Measurements from ENCODE around the gene PHF3. TPM values are rescaled to one million over a fixed set of nuclear protein-coding genes. Genes with fewer than 3 reads are reported as not detected.

PHF3 gene
- total RNA-seq, 1 experiment from 2014 or later = 66.6 TPM

- Histone ChIP-seq H4K91ac (ENCODE audit: insufficient read length, low read depth, low read length) (no peak overlapping the region), H3K4me1 (ENCODE audit: insufficient read depth, low read length) (0 out of 2 replicates have a peak, but pooled peaks cover 2% of the 10 kb centered on the region), H2AFZ (ENCODE audit: low read length) (no peak overlapping the region), H4K20me1 (ENCODE audit: control insufficient read depth, insufficient read depth, insufficient read length) (no peaks in the 10 kb centered on the region), H2BK5ac (ENCODE audit: insufficient read length, low read length) (no peak overlapping the region), H3K9me3 (ENCODE audit: control insufficient read depth, low read depth, low read length) (no peaks in the 10 kb centered on the region), H3K23me2 (ENCODE audit: insufficient read length, low read depth, low read length, poor library complexity, severe bottlenecking) (no peaks in the 10 kb centered on the region), H3K79me2 (ENCODE audit: insufficient read depth, low read length) (peaks cover 48% of the 10 kb centered on the region; the same call in 1 of the 2 replicates), H3K79me1 (ENCODE audit: insufficient read depth, low read depth, low read length, poor library complexity, severe bottlenecking) (no peaks in the 10 kb centered on the region), H2AK5ac (ENCODE audit: insufficient read length, low read length) (no peak overlapping the region), H3K56ac (ENCODE audit: insufficient read length, low read depth, low read length) (no peak overlapping the region), H4K5ac (ENCODE audit: insufficient read length, low read depth, low read length) (no peak overlapping the region), H3K4me2 (ENCODE audit: insufficient read depth, insufficient read length, low read length) (no peak overlapping the region), H3K23ac (ENCODE audit: insufficient read length, low read depth, low read length) (no peak overlapping the region), H3K18ac (ENCODE audit: insufficient read length, low read depth, low read length) (no peak overlapping the region), H3K27ac (ENCODE audit: insufficient read length, low read depth, low read length) (no peak overlapping the region), H2BK20ac (ENCODE audit: low read depth, low read length, poor library complexity, severe bottlenecking) (no peak overlapping the region), H4K8ac (replicated peaks; ENCODE audit: insufficient read length, low read depth, low read length) (no peak overlapping the region), H3T11ph (ENCODE audit: low read length) (no peak overlapping the region), H2BK15ac (ENCODE audit: low read depth, low read length) (no peak overlapping the region), H3K27me3 (ENCODE audit: insufficient read depth, low read length) (no peaks in the 10 kb centered on the region), H3K14ac (ENCODE audit: insufficient read depth, low read length) (no peak overlapping the region), H3K9ac (ENCODE audit: extremely low read depth, insufficient read length, low read length) (no peak overlapping the region), H2BK12ac (ENCODE audit: insufficient read length, low read depth, low read length) (no peak overlapping the region), H3K4ac (ENCODE audit: low read depth, low read length) (no peak overlapping the region), H2BK120ac (ENCODE audit: low read depth, low read length, poor library complexity, severe bottlenecking) (no peak overlapping the region)
- WGBS (ENCODE audit: extremely low coverage, insufficient read length, low lambda C conversion rate) = no CpG with 5 or more reads among the region's 2 CpGs
- DNase-seq = no peak
- no peak for TF ChIP-seq CTCF (conservative IDR thresholded peaks at IDR 0.05)
- peaks cover 2 to 6% (median 6%) of the 10 kb centered on the region in 3 experiments; a peak in 4 of 7 replicates for H3K36me3 Mint-ChIP-seq (ENCODE audit: insufficient read depth in 1 of 3, low read depth in 3 of 3)
- H3K27me3 Mint-ChIP-seq (ENCODE audit: low read depth) = no peaks in the 10 kb centered on the region
- H3K4me1 Mint-ChIP-seq = peaks cover 51 to 53% of the 10 kb centered on the region in 2 experiments
- no peaks in the 10 kb centered on the region for H3K9me3 Mint-ChIP-seq
- no peak overlapping the region for H3K4me3 Mint-ChIP-seq
- H3K27ac Mint-ChIP-seq = no peak overlapping the region; a peak in 1 of 7 replicates
These were observed 4.5 kb downstream of the PHF3 start for GRCh38 chr6:63640062-63640461.

Data from H9 (cell line).